ENCODE results near the gene SND1.
"Not testable (repeated sequence)": the region's sequence is repeated elsewhere in the genome, so short reads cannot be mapped to it uniquely, and the experiment has no call there.

SND1 gene

DNA sequence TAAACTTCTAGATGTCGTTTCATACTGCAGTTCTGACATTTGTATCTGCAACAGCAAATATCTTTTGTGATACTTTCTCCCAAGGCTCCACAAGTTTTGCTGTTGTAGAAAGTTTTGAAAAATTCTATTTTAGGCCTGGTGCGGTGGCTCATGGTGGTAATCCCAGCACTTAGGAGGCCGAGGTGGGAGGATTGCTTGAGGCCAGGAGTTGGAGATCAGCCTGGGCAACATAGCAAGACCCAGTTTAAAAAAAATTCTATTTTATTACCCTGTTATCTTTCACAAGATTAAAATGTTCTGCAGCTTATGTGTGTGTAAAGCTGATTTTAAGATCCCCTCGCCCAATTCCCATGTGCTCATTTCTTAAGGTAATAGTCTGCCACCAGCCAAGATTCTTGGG, 1.4 kb downstream of the SND1 start:
- no peak for DNase-seq

DNA sequence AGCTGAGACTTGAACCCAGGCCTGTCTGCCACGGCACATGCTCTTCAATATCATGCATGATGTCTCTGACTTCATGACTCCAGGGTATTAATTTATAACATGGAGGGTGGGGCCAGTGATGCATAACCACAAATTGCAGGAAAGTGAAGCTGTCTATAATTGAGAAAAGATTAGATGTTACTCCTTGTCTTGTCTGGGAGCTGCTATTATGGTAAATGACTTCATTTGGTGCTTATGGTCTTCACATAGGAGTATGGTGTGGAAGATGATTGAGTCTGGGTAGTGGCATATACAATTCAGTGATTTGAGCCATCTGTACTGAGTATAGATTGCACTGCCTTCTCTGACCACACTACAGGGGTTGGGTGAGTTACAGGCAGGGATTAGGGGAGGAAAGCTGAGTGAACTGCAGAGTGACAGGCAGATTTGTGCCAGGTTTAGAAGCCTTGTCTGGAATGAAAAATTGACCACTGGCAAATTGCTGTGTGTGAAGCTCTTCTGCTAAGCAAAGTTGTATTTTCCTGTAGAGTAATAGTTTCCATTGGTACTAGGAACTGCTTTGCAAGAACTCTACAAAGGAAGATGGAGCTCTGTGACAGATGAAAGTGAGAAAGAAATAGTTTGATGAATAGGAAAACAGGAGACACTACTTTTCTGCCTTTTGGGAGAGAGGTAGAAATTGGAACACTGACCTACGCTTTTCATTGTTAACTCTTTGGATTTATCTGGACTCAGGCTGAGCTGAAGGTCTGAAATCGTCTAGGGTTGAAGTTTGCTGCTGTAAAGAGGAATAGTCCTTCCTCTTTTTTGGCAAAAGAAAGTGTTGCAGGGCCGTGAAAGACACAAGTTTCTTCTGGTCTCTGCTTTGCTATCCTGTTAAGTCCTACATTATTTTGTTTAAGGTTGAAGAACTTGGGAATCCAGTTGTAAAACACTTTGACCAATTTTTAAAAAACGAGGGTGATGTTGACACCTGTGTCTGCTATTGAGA, 2.7 kb downstream of the SND1 start:
- no peak for DNase-seq

DNA sequence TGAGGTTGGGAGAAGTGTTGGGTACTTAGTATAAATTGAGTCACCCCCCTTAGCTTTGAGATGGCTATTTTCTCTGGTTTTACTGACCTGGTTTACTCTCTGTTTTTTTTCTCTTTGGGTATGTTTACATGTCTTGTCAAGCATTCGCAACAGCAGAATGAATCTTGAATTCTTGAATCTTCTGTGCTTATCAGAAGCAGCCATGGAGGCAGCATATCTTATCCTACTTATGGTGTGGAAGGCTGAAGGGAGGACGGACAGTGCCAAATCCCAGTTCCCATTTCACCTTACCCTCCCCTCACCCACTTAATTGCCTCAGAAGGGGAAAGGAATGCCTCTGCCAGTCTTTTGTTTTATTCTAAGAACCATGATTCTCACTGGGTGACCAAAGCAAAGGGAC, 3.7 kb downstream of the SND1 start:
- no peak for DNase-seq

DNA sequence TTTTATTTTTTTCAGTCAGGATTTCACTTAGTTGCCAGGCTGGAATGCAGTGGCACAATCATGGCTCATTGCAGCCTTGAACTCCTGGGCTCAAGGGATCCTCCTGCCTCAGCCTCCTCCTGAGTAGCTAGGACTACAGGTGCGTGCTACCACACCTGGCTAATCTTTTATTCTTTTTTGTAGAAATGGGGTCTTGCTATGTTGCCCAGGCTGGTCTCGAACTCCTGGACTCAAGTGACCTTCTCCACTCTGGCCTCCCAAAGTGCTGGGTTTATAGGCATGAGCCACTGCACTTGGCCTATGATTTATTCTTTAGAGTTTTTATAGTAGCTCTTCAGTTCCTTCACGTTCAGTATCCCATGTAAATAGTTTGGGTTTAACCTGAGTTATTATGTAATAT, 5.5 kb downstream of the SND1 start:
- DNase-seq: no peak

DNA sequence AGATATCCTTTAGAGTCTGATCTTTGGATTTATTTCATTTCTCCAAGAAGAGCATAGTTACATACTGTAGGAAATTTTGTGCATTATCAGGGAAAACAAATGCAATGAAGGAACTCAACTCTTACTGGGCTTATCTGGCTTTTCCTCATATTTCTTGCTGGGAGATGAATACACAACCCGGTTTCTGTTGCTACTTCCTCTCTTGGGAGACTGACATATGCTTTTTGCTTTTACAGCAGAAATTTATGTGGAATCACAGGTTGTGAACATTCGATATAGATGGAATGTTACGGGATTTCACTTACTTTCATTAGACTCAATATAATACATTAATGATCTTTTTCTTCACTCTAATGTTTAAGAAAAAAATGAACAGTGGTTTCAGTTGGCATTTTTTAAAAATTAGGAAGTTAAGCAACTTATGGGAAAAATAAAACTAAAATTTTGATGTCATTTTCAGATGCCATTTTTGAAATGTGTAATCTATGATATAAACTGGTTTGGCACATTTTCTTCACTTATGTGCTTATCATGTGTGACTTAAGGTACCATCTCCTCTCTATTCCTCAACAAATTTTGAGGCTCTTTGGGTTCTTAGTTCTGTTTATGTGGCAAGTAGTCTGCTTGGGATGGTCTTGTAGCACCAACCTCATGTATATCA, 7.1 kb downstream of the SND1 start:
- no peak for DNase-seq

- no peak for DNase-seq
Observed at GRCh38 chr7:127665922-127666321, 13.9 kb downstream of the SND1 start.

DNA sequence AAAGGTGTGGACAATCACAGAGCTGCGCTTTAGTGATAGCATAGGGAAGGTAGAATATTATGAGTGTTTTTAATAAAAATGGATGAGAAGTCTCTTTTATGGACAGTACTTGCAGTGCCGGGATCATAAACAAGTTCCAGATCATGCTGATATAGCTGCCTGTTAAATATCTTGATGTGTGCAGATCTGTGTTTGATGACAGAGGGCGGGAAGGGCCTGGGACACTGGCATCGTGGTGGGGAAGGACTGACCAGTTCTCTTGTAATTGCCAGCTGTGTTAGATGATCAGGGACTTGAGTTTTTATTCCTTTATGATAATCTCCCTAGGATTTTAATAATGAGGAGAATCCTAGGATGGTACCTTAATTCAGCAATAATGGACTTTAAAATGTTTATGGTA, 14.6 kb downstream of the SND1 start:
- DNase-seq: no peak

DNA sequence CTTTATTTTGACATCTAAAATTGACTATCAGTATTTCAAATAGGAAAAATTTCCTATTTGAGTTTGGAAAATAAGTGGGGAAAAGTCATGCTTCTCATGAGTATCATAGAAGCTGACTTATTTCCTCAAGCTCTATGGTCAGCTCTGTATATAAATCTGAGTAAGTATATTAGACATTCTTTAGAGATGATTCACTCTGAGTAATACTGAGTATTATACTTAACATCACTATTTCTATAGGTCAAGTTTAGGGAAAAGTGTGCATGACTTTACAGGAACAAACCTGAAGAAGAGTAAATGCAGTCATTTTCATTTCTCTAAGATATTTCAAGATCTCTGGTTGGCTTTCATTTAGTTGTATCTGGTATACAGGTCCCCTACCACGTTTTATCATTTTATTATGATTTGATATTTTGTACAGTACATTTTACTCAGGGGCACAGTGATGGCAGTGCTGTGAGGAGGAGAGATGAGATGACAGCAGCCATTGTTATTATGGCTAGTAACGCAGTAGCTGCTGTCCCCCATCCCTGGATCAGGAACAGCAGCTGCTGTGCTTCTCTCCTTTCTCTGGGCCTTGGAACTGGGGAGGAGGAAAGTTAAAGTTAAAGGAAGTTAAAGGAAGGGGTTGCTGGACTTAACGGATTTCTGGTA, 15.2 kb downstream of the SND1 start:
- no peak for DNase-seq

GRCh38 chr7:127667759-127668530, 16.0 kb downstream of the SND1 start:
- DNase-seq: no peak

GRCh38 chr7:127671341-127671740, 19.3 kb downstream of the SND1 start:
- DNase-seq: no peak

- DNase-seq: no peak
Observed at GRCh38 chr7:127673902-127674301, 21.9 kb downstream of the SND1 start.

- DNase-seq: no peak
Observed at GRCh38 chr7:127674361-127674760, 22.4 kb downstream of the SND1 start.

DNA sequence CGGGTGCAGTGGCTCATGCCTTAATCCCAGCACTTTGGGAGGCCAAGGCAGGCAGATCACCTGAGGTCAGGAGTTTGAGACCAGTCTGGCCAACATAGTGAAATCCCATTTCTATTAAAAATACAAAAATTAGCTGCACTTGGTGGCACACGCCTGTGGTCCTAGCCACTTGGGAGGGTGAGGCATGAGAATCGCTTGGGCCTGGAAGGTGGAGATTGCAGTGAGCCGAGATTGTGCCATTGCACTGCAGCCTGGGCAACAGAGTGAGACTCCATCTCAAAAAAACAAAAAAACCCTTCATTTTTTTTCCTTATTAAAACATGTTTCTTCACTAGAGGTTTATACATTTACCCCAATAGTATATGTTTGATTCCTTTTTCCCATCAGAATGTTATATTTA, 22.9 kb downstream of the SND1 start:
- DNase-seq: not testable (repeated sequence)

DNA sequence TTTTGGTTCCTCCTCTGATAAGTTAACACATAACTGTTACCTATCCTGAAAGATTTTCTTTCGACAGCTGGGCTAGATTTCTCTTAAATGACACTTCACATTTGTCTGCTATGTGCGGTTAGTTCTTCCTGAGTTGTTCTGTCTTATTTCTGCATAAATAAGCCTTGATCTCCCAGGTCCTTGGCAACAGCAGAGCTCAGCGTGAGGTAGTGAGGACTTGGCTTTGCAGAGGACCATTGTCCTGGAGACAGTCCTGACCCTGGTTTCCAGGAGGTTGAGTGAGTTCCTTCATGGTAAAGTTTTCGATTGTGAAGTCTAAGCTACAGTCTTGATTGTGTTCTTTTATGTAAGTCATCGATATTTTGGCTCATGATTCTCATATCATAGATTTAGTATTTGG, 23.7 kb downstream of the SND1 start:
- DNase-seq: no peak

- no peak for DNase-seq
Observed at GRCh38 chr7:127677433-127678230, 25.6 kb downstream of the SND1 start.

GRCh38 chr7:127678337-127678736, 26.3 kb downstream of the SND1 start:
- no peak for DNase-seq

GRCh38 chr7:127678947-127679346, 27.0 kb downstream of the SND1 start:
- DNase-seq: no peak

- DNase-seq: no peak
Observed at GRCh38 chr7:127680983-127681382, 29.0 kb downstream of the SND1 start.

DNA sequence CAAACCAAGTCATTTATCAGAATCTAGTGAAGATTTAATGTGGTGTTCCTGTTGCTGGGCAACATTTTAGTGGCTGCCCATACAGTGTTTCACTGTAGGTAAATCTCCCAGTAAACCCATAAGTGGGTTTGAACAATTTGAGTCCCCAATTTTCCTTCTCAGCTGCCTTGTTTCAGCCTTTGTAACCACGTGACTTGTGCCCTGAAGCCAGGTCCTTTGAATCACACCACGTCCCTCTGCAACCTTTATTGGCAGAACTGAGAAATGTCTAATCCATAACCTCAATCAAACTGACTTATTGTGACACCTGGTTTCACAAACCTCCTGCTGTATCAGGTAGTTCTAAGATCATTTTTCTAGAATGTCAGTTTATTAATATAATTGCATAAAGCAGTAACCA, 30.1 kb downstream of the SND1 start:
- DNase-seq: no peak

- no peak for DNase-seq
Observed at GRCh38 chr7:127683776-127684681, 32.0 kb downstream of the SND1 start.

GRCh38 chr7:127689194-127689772, 37.3 kb downstream of the SND1 start:
- DNase-seq: no peak

Measured in activated CD8-positive, alpha-beta memory T cell treated with anti-CD3 and anti-CD28 coated beads, Interleukin-2, amount 50 U/mL, for 4 hours (primary cell).